OCI-LY3 (cell line): ENCODE measurements around the gene VAMP8.

Experiments
- EZH2phosphoT487 ChIP-seq: fragments of 200-600 bp; shearing (Covaris generic); IDR thresholded peaks from 2 replicates; pipeline ENCODE4 v1.6.1; 2018; ENCODE audit warnings: antibody characterized with exemption, mixed run types, low read depth
- TF ChIP-seq, protein P1 (sequence below): fragments of 200-600, 300-600 bp; sonication (generic); IDR thresholded peaks from 2 replicates; pipeline ENCODE4 v1.5.1; 2014; ENCODE audit warnings: antibody characterized with exemption, low read length, low read depth

DNA sequence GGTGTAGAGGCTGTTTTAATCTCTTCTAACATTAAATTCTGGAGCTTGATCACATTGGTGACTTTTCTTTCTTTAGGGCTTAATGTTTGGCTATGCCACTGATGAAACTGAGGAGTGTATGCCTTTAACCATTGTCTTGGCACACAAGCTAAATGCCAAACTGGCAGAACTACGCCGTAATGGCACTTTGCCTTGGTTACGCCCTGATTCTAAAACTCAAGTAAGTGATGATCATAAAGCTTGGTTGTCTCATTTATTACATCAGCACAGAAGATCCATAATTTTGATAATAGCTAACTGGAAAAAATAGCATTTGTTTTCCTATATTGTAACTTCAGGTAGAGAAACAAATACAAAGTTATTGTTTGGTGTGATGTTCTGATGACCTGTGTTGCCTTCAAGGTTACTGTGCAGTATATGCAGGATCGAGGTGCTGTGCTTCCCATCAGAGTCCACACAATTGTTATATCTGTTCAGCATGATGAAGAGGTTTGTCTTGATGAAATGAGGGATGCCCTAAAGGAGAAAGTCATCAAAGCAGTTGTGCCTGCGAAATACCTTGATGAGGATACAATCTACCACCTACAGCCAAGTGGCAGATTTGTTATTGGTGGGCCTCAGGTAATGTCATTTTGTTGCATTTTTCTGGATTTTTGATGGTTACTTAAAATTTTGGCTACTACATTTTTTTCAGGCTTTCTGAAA lies 35.5 kb upstream of the VAMP8 start:
- TF ChIP-seq, protein P1, sequence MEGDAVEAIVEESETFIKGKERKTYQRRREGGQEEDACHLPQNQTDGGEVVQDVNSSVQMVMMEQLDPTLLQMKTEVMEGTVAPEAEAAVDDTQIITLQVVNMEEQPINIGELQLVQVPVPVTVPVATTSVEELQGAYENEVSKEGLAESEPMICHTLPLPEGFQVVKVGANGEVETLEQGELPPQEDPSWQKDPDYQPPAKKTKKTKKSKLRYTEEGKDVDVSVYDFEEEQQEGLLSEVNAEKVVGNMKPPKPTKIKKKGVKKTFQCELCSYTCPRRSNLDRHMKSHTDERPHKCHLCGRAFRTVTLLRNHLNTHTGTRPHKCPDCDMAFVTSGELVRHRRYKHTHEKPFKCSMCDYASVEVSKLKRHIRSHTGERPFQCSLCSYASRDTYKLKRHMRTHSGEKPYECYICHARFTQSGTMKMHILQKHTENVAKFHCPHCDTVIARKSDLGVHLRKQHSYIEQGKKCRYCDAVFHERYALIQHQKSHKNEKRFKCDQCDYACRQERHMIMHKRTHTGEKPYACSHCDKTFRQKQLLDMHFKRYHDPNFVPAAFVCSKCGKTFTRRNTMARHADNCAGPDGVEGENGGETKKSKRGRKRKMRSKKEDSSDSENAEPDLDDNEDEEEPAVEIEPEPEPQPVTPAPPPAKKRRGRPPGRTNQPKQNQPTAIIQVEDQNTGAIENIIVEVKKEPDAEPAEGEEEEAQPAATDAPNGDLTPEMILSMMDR, result no peak
- TF ChIP-seq EZH2phosphoT487, result no peak
